ENCODE results near the gene CAVIN4.

GRCh38 chr9:100575765-100576386 lies 2.0 kb upstream of the CAVIN4 start:
- TF ChIP-seq EZH2 (IDR thresholded peaks at IDR 0.05) (no peak), POLR2AphosphoS5 (IDR thresholded peaks at IDR 0.05; ENCODE audit: borderline replicate concordance, low read depth, low read length) (no peak)
